Neutrophil (primary cell): ENCODE measurements around the gene PPTC7.
"Not testable (repeated sequence)": the region's sequence is repeated elsewhere in the genome, so short reads cannot be mapped to it uniquely, and the experiment has no call there.

Experiments
- H3K27ac ChIP-seq: fragments of 200-600 bp; sonication (generic); 2 replicates; pipeline ENCODE4 v1.5.1; 2016; ENCODE audit warnings: mild to moderate bottlenecking, moderate library complexity
- H3K27me3 ChIP-seq: fragments of 200-600 bp; sonication (generic); 2 replicates; pipeline ENCODE4 v1.6.0; 2016; ENCODE audit warnings: mild to moderate bottlenecking
- H3K36me3 ChIP-seq: fragments of 200-600 bp; sonication (generic); 2 replicates; pipeline ENCODE4 v1.5.1; 2017
- H3K4me1 ChIP-seq, 2 experiments: fragments of 200-600 bp in 1 of 2; sonication (generic) in 1 of 2; 1 replicate in 1 of 2; 2 replicates in 1 of 2; pipeline versions ENCODE4 v1.5.1 to v1.6.1; 2013 to 2016; ENCODE audit warnings: low read depth in 1 of 2, low read length in 1 of 2, mild to moderate bottlenecking in 1 of 2, moderate library complexity in 1 of 2; ENCODE audit not compliant: control insufficient read depth in 1 of 2, insufficient read depth in 1 of 2
- H3K4me3 ChIP-seq, 2 experiments: fragments of 200-600 bp in 1 of 2; sonication (generic) in 1 of 2; 1 replicate in 1 of 2; 2 replicates in 1 of 2; pipeline ENCODE4 v1.5.1; 2013 to 2016; ENCODE audit warnings: low read depth in 1 of 2, low read length in 1 of 2, mild to moderate bottlenecking in 1 of 2, moderate library complexity in 1 of 2
- H3K9me3 ChIP-seq: fragments of 200-600 bp; sonication (generic); 2 replicates; pipeline ENCODE4 v1.5.1; 2016
- CTCF ChIP-seq: fragments of 200-600 bp; sonication (generic); IDR thresholded peaks from 2 replicates; pipeline ENCODE4 v1.5.1; 2016; ENCODE audit warnings: antibody characterized with exemption

PPTC7 gene

GRCh38 chr12:110615171-110615570, 32.1 kb upstream of the PPTC7 start:
- H3K36me3 ChIP-seq: no peaks in the 10 kb centered on the region
- no peaks in the 10 kb centered on the region for H3K27me3 ChIP-seq
- H3K4me3 ChIP-seq: no peak overlapping the region
- peaks cover 10 to 13% of the 10 kb centered on the region in 2 experiments for H3K4me1 ChIP-seq
- H3K27ac ChIP-seq: no peak overlapping the region
- H3K9me3 ChIP-seq: no peaks in the 10 kb centered on the region
- no peak for TF ChIP-seq CTCF

GRCh38 chr12:110613771-110614684, 30.9 kb upstream of the PPTC7 start, which contains the start of gene TCTN1:
TCTN1 (plus strand) TSS chr12:110614129; CDS start chr12:110614183, 54 bp downstream.
- H3K27ac ChIP-seq: peak within 1 kb of the TSS; percentile 82
- no peaks in the 10 kb centered on the region for H3K9me3 ChIP-seq
- H3K36me3 ChIP-seq: no peaks in the 10 kb centered on the region
- peak within 1 kb of the TSS; percentile 70 to 81 for H3K4me3 ChIP-seq
- no peaks in the 10 kb centered on the region for H3K27me3 ChIP-seq
- H3K4me1 ChIP-seq: peaks cover 10 to 13% of the 10 kb centered on the region in 2 experiments
- TF ChIP-seq CTCF: peak; percentile 55

- no peaks in the 10 kb centered on the region for H3K27me3 ChIP-seq
- H3K27ac ChIP-seq: peak overlapping the region; percentile 82
- TF ChIP-seq CTCF: no peak
- H3K4me3 ChIP-seq: peak overlapping the region; percentile 70 to 81
- H3K36me3 ChIP-seq: no peaks in the 10 kb centered on the region
- no peaks in the 10 kb centered on the region for H3K9me3 ChIP-seq
- H3K4me1 ChIP-seq: peaks cover 10 to 13% of the 10 kb centered on the region in 2 experiments
Measured at GRCh38 chr12:110613071-110613770, 30.1 kb upstream of the PPTC7 start.

GRCh38 chr12:110606253-110606611, 23.1 kb upstream of the PPTC7 start:
- H3K27ac ChIP-seq: peak overlapping the region; percentile 99
- H3K36me3 ChIP-seq: no peaks in the 10 kb centered on the region
- peaks cover 29 to 35% of the 10 kb centered on the region in 2 experiments for H3K4me1 ChIP-seq
- no peaks in the 10 kb centered on the region for H3K27me3 ChIP-seq
- peak overlapping the region; percentile 62 to 74 for H3K4me3 ChIP-seq
- TF ChIP-seq CTCF: no peak
- no peaks in the 10 kb centered on the region for H3K9me3 ChIP-seq

- peaks cover 48 to 53% of the 10 kb centered on the region in 2 experiments for H3K4me1 ChIP-seq
Measured at GRCh38 chr12:110602085-110602814, 19.1 kb upstream of the PPTC7 start.

More at GRCh38 chr12:110602085-110602814, 19.1 kb upstream of the PPTC7 start:
- peak overlapping the region; percentile 77 for H3K27ac ChIP-seq
- not testable (repeated sequence) for H3K27me3 ChIP-seq, H3K36me3 ChIP-seq, H3K4me3 ChIP-seq, H3K9me3 ChIP-seq
- TF ChIP-seq CTCF: peak; percentile 83
